ENCODE results near the gene FAM151A. TPM values are rescaled to one million over a fixed set of nuclear protein-coding genes. Genes with fewer than 3 reads are reported as not detected.

FAM151A gene
- under 1 TPM in 1 of 2 donors, not detected in 1; 0.63 TPM for total RNA-seq

- no peak for TF ChIP-seq CTCF (IDR thresholded peaks at IDR 0.05)
- Histone ChIP-seq H3K27ac (no peak within 1 kb of the TSS), H3K27me3 (no peaks in the 10 kb centered on the region), H3K36me3 (no peaks in the 10 kb centered on the region), H3K9me3 (no peaks in the 10 kb centered on the region), H3K4me3 (no peak within 1 kb of the TSS), H3K4me1 (peaks cover 0 to 8% of the 10 kb centered on the region in 2 donors)
- DNase-seq (ENCODE audit: low spot score): no peak
Observed at GRCh38 chr1:54623216-54624007, at the start of gene FAM151A. TSS of gene FAM151A (minus strand) at chr1:54623525. CDS start at chr1:54623395, 130 bp downstream.

GRCh38 chr1:54671985-54672608 lies 48.8 kb upstream of the FAM151A start:
- no peaks in the 10 kb centered on the region for H3K27me3 ChIP-seq
- H3K36me3 ChIP-seq: no peaks in the 10 kb centered on the region
- no peak for DNase-seq (ENCODE audit: low spot score)
- H3K27ac ChIP-seq: no peak overlapping the region
- TF ChIP-seq CTCF (IDR thresholded peaks at IDR 0.05): peak in 1 of 2 donors; percentile 67
- H3K4me1 ChIP-seq: no peaks in the 10 kb centered on the region
- H3K9me3 ChIP-seq: no peaks in the 10 kb centered on the region
- H3K4me3 ChIP-seq: no peak overlapping the region

GRCh38 chr1:54668567-54668966 lies 45.2 kb upstream of the FAM151A start:
- Histone ChIP-seq H3K9me3 (no peaks in the 10 kb centered on the region), H3K27ac (no peak overlapping the region), H3K36me3 (peaks cover 4% of the 10 kb centered on the region), H3K4me1 (no peaks in the 10 kb centered on the region), H3K4me3 (no peak overlapping the region), H3K27me3 (no peaks in the 10 kb centered on the region)
- no peak for TF ChIP-seq CTCF (IDR thresholded peaks at IDR 0.05)
- no peak for DNase-seq (ENCODE audit: low spot score)

GRCh38 chr1:54667797-54668196 lies 44.5 kb upstream of the FAM151A start:
- H3K4me1 ChIP-seq: no peaks in the 10 kb centered on the region
- no peak for TF ChIP-seq CTCF (IDR thresholded peaks at IDR 0.05)

DNA sequence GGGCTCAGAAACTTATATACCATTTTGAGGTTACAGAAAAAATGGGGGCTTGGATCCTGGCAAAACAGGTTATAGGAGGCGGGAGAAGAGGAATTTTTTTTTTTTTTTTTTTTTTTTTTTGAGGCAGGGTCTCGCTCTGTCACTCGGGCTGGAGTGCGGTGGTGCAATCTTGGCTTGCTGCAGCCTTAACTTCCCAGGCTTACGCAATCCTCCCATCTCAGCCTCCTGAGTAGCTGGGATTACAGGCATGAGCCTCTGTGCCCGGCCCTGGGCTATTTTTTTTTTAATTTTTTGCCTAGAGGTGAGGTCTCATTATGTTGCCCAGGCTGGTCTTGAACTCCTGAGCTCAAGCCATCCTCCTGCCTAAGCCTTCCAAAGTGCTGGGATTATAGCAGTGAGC lies 43.0 kb upstream of the FAM151A start:
- no peak for TF ChIP-seq CTCF (IDR thresholded peaks at IDR 0.05)
- H3K27me3 ChIP-seq: no peaks in the 10 kb centered on the region
- DNase-seq (ENCODE audit: low spot score): no peak
- no peaks in the 10 kb centered on the region for H3K9me3 ChIP-seq
- peaks cover 4% of the 10 kb centered on the region for H3K36me3 ChIP-seq
- no peaks in the 10 kb centered on the region for H3K4me1 ChIP-seq
- H3K27ac ChIP-seq: no peak overlapping the region
- no peak overlapping the region for H3K4me3 ChIP-seq

More at GRCh38 chr1:54667797-54668196, 44.5 kb upstream of the FAM151A start:
- Histone ChIP-seq H3K36me3 (peaks cover 4% of the 10 kb centered on the region), H3K4me3 (no peak overlapping the region), H3K27me3 (no peaks in the 10 kb centered on the region), H3K27ac (no peak overlapping the region), H3K9me3 (no peaks in the 10 kb centered on the region)
- DNase-seq (ENCODE audit: low spot score): no peak

Data from right atrium auricular region (tissue), 2 donors.